Endothelial cell of umbilical vein (primary cell): ENCODE measurements around the gene PLXNA4. TPM values are rescaled to one million over a fixed set of nuclear protein-coding genes. Genes with fewer than 3 reads are reported as not detected.

Experiments
- BruUV-seq: library from RNA; stranded (reverse); fragments of 400-500 nt; replicated peaks from 2 replicates; lab custom pipeline; 2021; lab: Mats Ljungman, UMichigan
- CTCF ChIA-PET: fragments of 300-600, 350-600 bp; sonication (Branson Sonifier 250); formaldehyde crosslinking; loops from one replicate; lab custom pipeline; 2021; ENCODE audit warnings: antibody characterized with exemption, inconsistent platforms; lab: Charles Lee
- POLR2A ChIA-PET: fragments of 300-600, 350-600 bp; sonication (Branson Sonifier 250); formaldehyde crosslinking; loops from one replicate; lab custom pipeline; 2021; ENCODE audit warnings: antibody characterized with exemption, inconsistent platforms; lab: Charles Lee
- DNase-seq: peaks from one replicate; pipeline ENCODE4 v3.0.0-alpha.2; 2011; ENCODE audit warnings: low read depth, low spot score
- FAIRE-seq: peaks from 2 replicates; lab custom pipeline; 2011; peaks lifted over from hg19 to GRCh38; lab: Jason Lieb, UNC
- H2AFZ ChIP-seq: 2 replicates; pipeline ENCODE4 v1.6.0; 2012; ENCODE audit warnings: low read depth, low read length, control low read depth, inconsistent platforms
- H3K27ac ChIP-seq: 2 replicates; pipeline ENCODE4 v1.5.1; 2011; ENCODE audit warnings: low read depth, mild to moderate bottlenecking, control low read depth, low read length, moderate library complexity; ENCODE audit not compliant: insufficient read depth
- H3K27me3 ChIP-seq, 2 experiments: 2 replicates each; pipeline versions ENCODE4 v1.6.0 to v1.6.1; 2011; ENCODE audit warnings: low read length in 2 of 2, mixed read lengths in 1 of 2; ENCODE audit not compliant: control insufficient read depth in 2 of 2, insufficient read depth in 2 of 2
- H3K36me3 ChIP-seq, 2 experiments: 2 replicates in 1 of 2; 3 replicates in 1 of 2; pipeline ENCODE4 v1.5.1; 2011; ENCODE audit warnings: low read length in 2 of 2, mild to moderate bottlenecking in 1 of 2, moderate library complexity in 1 of 2; ENCODE audit not compliant: control insufficient read depth in 2 of 2, insufficient read depth in 2 of 2; ENCODE audit errors: extremely low read depth in 1 of 2
- H3K4me1 ChIP-seq: 3 replicates; pipeline ENCODE4 v1.5.1; 2011; ENCODE audit warnings: mild to moderate bottlenecking, low read length; ENCODE audit not compliant: control insufficient read depth, insufficient read depth; ENCODE audit errors: extremely low read depth
- H3K4me2 ChIP-seq: 2 replicates; pipeline ENCODE4 v1.6.1; 2011; ENCODE audit warnings: low read length, control low read depth, mixed read lengths; ENCODE audit not compliant: insufficient read depth
- H3K4me3 ChIP-seq, 3 experiments: fragments of 200-600 bp in 1 of 3; sonication (generic), shearing (Covaris generic) in 1 of 3; replicated peaks in 1 of 3; 2 replicates each; pipeline ENCODE4 v1.5.1; 2011 to 2016; ENCODE audit warnings: control low read depth in 3 of 3, low read length in 3 of 3, mild to moderate bottlenecking in 2 of 3, inconsistent platforms in 1 of 3, low read depth in 1 of 3, moderate library complexity in 1 of 3; ENCODE audit not compliant: insufficient read depth in 1 of 3
- H3K79me2 ChIP-seq: 2 replicates; pipeline ENCODE4 v1.6.0; 2012; ENCODE audit warnings: low read length, inconsistent platforms; ENCODE audit not compliant: control insufficient read depth, insufficient read depth
- H3K9ac ChIP-seq: replicated peaks from 2 replicates; pipeline ENCODE3; 2011; ENCODE audit warnings: low read length, control low read depth; ENCODE audit not compliant: insufficient read depth; ENCODE audit errors: extremely low read depth
- H3K9me1 ChIP-seq: replicated peaks from 3 replicates; pipeline ENCODE4 v1.6.0; 2011; ENCODE audit warnings: mild to moderate bottlenecking, low read length; ENCODE audit not compliant: control insufficient read depth, insufficient read depth; ENCODE audit errors: extremely low read depth
- H3K9me3 ChIP-seq: replicated peaks from 2 replicates; pipeline ENCODE4 v1.5.1; 2012; ENCODE audit warnings: low read length, inconsistent platforms; ENCODE audit not compliant: control insufficient read depth, insufficient read depth
- H4K20me1 ChIP-seq: replicated peaks from 2 replicates; pipeline ENCODE3; 2011; ENCODE audit warnings: mild to moderate bottlenecking, low read length; ENCODE audit not compliant: control insufficient read depth, insufficient read depth; ENCODE audit errors: extremely low read depth
- CTCF ChIP-seq, 2 donors: IDR thresholded peaks; 1 replicate in 1 of 2; 2 replicates in 1 of 2; pipeline ENCODE4 v1.5.1; 2011; ENCODE audit warnings: low read length in 2 of 2, mild to moderate bottlenecking in 2 of 2, moderate library complexity in 2 of 2, control low read depth in 1 of 2, inconsistent platforms in 1 of 2, low read depth in 1 of 2; ENCODE audit not compliant: insufficient read depth in 1 of 2; ENCODE audit errors: extremely low read depth in 1 of 2
- GATA2 ChIP-seq: IDR thresholded peaks from 2 replicates; pipeline ENCODE4 v1.7.0; 2011; ENCODE audit warnings: low read depth, mild to moderate bottlenecking, moderate library complexity, mixed read lengths, low read length; ENCODE audit not compliant: insufficient read length, insufficient read depth
- JUN ChIP-seq: IDR thresholded peaks from 2 replicates; pipeline ENCODE4 v1.6.1; 2011; ENCODE audit warnings: borderline replicate concordance, low read depth; ENCODE audit not compliant: insufficient read length, insufficient read depth
- MYC ChIP-seq: IDR thresholded peaks from one replicate; pipeline ENCODE4 v1.6.1; 2011; ENCODE audit warnings: mild to moderate bottlenecking, low read depth, low read length
- dilution Hi-C: fragments of 300-500 bp; cut with MboI; formaldehyde crosslinking; loops from one replicate; pipeline ENCODE4 v1.15.0; 2019; ENCODE audit warnings: low sequenced_read_pairs; ENCODE audit not compliant: extremely low pct_ligation_motif_present
- intact Hi-C: fragments of 100-400 bp; cut with micrococcal nuclease; formaldehyde crosslinking; loops from one replicate; pipeline ENCODE4 v1.10.0; 2022
- polyA plus RNA-seq, 4 experiments: library from polyadenylated mRNA; depleted of rRNA in 3 of 4; stranded (reverse) in 3 of 4; unstranded in 1 of 4; fragments of >200 nt; gene quantifications; 2 replicates each; pipeline versions ENCODE4 v1.2.1 to v1.2.3, GENCODE V29; 2011 to 2012; ENCODE audit warnings: missing spikeins in 1 of 4
- total RNA-seq: library from RNA; stranded (reverse); gene quantifications from 2 replicates; pipeline ENCODE4 v1.2.3, GENCODE V29; 2021

Gene PLXNA4
- total and polyA plus RNA-seq, 2 donors (not counting 3 experiments of a cell fraction or from before 2014, with no cell fraction given) = 12.1 to 20.4 TPM

GRCh38 chr7:132518102-132518838 lies 58.0 kb downstream of the PLXNA4 start:
- H3K4me1 ChIP-seq = no peaks in the 10 kb centered on the region
- H3K27ac ChIP-seq = no peak overlapping the region
- TF ChIP-seq CTCF (IDR thresholded peaks at IDR 0.05; ENCODE audit: extremely low read depth in 1 of 2, insufficient read depth in 1 of 2, low read depth in 1 of 2, low read length in 2 of 2) (peak; percentile 45 to 48), JUN (no peak), GATA2 (no peak), MYC (no peak)
- no peak overlapping the region for H2AFZ ChIP-seq
- no peak overlapping the region for H3K4me3 ChIP-seq
- H3K4me2 ChIP-seq = no peak overlapping the region
- POLR2A ChIA-PET = no interaction called here
- no peaks in the 10 kb centered on the region for H3K9me3 ChIP-seq
- no peaks in the 10 kb centered on the region for H3K36me3 ChIP-seq
- intact Hi-C loops (loop anchor here (1.0 kb wide), 1 partner anchor 16 kb away; no protein-coding TSS in a partner anchor), dilution Hi-C loops (no loop called here)
- CTCF ChIA-PET = interaction anchor here (0.7 to 2.3 kb wide), 9 partner anchors 10 to 200 kb away, joined by 3 to 8 read pairs (median 3); no protein-coding TSS in a partner anchor
- no peak overlapping the region for H3K9ac ChIP-seq
- no peaks in the 10 kb centered on the region for H4K20me1 ChIP-seq
- DNase-seq = peak; percentile 14
- no peaks in the 10 kb centered on the region for H3K27me3 ChIP-seq
- peak; percentile 76 for FAIRE-seq
- no TSS peak for BruUV-seq
- no peaks in the 10 kb centered on the region for H3K9me1 ChIP-seq
- H3K79me2 ChIP-seq = no peaks in the 10 kb centered on the region
